HG03469 (cell line): ENCODE data around the gene PRM1.
"Not testable (repeated sequence)": the region's sequence is repeated elsewhere in the genome, so short reads cannot be mapped to it uniquely, and the experiment has no call there.

Source experiments
- ATAC-seq: cut with Tn5 transposase; IDR thresholded peaks from one replicate; pipeline ENCODE4 v1.9.1; 2021; ENCODE audit warnings: mild to moderate bottlenecking, moderate library complexity, moderate number of reproducible peaks; ENCODE audit not compliant: unreplicated experiment

PRM1 gene

DNA sequence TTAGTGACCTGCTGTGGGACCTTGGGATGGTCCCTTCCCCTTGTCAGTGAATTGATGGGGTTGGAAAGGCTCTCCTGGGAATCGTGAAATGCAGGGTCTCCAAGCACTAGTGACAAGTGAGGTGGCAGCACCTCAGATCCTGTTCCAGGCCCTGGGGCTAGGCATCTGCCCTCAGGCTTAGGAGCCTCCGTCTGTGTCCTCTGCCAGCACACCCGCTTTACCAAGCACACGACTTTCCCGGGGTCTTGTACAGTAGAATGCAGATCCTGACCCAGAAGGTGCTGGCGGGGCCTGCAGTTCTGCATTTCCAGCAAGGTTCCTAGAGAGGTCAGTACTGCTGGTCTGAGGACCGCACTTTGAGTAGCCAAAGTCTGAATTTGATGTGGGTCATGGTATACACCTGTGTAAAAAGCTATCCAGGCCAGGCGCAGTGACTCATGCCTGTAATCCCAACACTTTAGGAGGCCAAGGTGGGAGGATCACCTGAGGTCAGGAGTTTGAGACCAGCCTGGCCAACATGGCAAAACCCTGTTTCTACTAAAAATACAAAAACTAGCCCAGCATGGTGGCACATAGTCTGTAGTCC is 33.3 kb upstream of the PRM1 start:
- no peak for ATAC-seq

DNA sequence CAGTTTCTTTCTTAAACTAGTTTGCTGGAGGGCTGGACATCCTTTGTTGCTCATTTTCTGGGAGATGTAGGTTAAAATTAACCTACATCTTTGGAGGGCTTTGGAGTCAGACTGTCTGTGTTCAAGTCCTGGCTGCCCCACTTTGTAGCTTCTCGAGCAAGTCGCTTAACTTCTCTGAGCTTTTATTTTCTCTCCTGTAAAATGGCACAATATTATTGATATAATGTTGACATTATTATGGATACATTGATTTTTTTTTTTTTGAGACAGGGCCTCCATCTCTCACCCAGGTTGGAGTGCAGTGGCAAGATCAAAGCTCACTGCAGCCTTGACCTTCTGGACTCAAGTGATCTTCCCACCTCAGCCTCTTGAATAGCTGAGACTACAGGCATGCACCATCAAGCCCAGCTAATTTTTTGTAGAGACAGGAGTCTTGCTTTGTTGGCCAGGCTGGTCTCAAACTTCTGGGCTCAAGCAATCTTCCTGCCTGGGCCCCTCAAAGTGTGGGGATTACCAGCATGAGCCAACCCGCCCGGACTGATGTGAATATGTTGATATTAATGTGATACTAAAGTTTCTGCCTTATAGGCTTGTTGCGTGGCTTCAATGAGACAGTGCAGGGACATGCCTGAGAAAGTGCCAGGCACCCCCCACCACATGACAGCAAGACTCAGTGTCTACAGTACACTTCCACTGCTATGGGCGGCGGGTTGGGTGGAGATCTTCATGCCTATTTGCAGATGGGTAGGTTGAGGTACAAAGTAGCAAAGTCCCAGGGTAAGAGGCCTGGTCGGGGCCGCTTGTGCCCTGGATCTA is 32.6 kb upstream of the PRM1 start:
- no peak for ATAC-seq

DNA sequence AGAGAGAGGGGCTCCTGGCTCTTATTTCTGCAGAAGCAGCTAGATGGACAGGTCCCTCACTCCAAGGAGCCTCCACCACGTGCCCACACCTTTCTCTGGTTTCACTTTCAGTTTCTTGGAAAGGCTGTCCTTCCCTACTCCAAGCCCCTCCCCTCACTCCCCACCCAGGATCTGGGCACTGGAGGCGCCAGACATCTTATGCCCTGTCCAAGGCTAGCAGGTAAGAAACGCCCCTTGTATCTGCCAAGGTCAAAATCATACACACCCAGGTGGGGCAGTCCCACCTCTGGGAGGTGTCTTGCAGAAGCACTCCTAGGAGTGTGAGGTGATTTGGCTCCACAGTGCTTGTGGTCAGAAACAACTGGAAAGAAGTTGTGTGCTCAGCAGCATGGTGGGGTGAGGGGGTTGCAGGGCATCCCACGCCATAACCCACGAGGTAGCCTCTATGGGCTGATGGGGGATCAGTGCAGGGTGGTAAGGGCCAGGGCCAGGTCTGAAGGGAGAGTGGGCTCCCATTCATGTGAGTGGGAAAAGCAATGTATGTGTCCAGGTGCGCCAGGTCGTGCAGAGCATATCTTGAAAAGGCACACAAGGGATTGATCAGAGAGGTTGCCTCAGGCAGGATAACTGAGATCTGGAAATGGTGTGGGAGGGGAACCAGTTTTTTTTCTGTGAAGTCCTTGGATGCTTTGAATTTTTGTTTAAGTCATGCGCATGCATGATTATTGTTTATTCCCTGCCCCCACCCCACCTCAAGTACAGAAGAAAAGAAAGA is 31.8 kb upstream of the PRM1 start:
- no peak for ATAC-seq

- peak; percentile 25 for ATAC-seq
Observed at GRCh38 chr16:11310997-11311561, 29.9 kb upstream of the PRM1 start.

DNA sequence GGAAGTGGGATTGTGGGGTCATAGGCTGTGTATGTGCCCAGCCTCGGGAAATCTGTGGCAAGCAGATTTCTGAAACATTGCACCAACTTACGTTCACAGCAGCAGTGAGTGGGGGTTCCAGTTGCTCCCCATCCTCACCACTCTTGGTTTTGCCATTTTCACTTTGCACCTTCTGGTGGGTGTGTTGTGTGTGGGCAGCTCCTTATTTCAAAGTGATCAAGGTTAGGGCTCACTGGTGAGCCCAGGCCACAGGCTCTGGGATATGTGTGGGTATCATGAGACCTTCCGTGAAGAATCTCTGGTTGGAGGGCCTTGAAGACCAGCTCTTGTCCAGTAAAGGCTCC is 29.5 kb upstream of the PRM1 start:
- ATAC-seq: no peak

GRCh38 chr16:11309895-11310633 is 28.9 kb upstream of the PRM1 start:
- ATAC-seq: no peak

DNA sequence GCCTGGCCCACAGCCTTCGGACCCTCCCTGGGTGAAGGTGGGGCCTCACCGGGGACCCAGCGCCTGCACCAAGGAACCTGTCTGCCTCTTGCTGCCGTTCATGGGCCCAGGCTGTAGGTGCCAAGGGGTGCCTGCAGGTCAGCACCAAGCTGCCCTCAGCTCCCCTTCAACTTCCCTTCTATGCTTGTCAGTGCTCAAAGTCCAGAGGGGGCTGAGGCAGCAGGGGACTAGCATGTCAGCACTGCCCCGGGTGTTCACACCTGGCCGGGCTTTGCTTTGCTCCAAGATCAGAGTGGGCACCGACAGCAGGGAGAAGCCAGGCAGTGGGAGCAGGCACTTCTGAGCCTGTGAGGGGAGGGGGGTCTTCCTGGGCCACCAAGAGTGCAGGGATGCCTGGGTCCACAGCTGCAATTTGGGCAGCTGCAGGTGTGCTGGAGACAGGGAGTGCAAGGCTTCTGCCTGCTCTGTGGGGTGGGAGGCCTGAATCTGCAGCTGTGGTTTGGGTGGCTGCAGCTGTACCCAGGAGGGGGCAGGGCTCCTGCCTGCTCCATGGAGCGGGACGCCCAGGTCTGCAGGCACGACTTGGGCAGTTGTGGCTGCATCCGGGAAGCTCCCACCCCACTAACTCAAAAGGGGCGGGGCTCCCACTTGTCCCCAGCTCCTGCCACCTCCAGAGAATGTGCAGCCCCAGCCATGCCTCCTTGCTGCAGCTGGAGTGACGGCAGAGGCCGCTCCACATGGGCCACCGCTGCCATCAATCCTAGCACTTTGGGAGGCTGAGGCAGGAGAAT is 27.6 kb upstream of the PRM1 start:
- ATAC-seq: no peak

DNA sequence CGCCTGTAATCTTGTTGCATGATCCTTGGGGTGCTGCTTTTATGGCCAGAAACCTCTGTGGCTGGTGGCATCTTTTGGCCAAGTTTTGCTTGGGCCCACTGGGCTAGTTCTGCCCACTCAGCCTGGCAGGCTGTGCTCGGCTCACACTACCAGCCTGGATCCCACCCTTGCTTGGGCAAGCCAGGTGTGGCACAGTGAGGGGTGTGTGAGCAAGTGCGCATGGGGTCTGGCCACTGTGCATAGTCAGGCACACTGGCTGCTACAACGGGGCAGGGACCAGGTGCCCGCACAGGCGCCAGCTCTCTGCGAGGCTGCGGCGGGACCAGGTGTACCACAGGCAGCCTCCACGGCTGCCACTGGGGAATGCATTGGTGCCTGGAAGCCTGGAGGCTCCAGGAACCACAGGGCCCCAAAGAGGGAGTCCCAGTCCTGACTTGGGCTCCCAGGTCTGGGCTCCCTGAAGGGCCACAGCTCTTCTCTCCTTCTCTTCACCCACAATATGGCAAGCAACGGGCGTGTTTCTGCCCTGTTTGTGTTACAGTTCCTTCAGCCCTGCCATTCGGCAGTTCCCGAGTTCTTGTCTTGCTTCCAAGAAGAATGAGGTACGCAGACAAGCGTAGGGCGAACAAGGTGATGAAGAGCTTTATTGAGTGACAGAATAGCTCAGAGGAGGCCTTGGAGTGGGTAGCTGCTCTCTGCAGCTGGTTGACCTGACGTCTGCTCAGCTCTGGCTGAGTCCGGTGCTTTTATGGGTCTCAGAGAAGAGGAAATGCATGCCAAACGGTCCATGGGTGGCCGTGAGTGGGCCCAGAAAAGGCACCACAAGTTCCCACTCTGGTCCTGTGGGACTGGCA is 26.7 kb upstream of the PRM1 start:
- ATAC-seq: no peak

DNA sequence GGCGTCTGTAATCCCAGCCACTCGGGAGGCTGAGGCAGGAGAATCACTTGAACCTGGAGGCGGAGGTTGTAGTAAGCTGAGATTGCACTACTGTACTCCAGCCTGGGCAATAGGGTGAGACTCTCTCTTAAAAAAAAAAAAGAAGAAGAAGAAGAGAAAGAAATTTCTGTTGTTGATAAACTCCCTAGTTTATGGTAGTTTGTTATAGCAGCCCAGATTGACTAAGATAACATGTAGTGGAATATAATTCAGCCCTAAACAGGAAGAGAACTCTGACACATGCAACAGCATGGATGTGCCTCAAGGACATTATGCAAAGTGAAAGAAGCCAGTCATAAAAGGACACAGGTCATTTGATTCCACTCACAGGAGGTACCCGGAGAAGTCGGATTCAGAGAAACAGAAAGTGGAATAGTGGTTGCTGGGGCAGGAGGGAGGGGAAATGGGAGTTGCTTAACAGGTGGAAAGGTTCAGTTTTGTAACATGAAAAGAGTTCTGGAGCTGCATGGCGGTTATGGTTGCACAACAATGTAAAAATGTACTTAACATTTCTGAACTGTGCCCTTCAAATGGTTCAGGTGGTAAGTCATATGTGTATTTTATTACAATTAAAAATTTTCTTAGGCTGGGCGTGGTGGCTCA is 26.0 kb upstream of the PRM1 start:
- no peak for ATAC-seq

- ATAC-seq: no peak
Observed at GRCh38 chr16:11306381-11306780, 25.3 kb upstream of the PRM1 start.

GRCh38 chr16:11303405-11304138 is 22.4 kb upstream of the PRM1 start:
- ATAC-seq: no peak

DNA sequence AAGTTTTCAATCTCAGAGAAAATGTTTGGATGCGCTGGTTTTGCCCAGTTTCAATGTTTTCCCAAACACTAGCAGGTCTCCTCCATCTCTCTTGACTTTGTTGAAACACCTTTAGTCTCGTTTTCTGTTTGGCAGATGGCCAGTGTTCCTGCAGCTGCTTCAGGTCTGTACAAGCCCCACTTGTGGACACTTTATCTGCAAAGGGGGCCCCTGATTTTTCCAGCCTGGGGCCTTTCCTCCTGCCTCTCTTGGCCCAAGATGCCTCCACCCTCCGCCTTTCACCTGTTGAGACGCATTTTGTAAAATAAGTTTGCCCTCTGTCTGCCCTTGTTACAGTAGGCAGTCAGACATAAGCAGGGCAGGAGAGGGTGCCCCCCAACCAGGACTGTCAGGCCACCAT is 21.8 kb upstream of the PRM1 start:
- ATAC-seq: no peak

- ATAC-seq: no peak
Observed at GRCh38 chr16:11301645-11302501, 20.7 kb upstream of the PRM1 start.

DNA sequence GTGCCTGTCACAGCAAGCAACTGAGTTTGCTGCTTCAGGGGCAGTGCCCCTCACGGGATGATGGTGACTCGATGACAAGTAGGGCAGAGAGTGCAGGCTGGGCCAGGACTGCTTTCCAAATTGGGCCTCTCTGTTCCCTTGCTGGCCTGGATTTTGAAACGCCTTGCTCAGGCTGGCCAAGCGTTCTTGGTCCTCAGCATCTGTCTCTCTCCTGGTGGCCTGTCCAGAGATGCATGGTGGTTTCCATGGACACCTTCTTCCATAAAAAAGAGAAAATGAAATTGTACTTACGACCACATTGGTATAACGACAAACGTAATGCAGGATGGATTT is 19.4 kb upstream of the PRM1 start:
- no peak for ATAC-seq

DNA sequence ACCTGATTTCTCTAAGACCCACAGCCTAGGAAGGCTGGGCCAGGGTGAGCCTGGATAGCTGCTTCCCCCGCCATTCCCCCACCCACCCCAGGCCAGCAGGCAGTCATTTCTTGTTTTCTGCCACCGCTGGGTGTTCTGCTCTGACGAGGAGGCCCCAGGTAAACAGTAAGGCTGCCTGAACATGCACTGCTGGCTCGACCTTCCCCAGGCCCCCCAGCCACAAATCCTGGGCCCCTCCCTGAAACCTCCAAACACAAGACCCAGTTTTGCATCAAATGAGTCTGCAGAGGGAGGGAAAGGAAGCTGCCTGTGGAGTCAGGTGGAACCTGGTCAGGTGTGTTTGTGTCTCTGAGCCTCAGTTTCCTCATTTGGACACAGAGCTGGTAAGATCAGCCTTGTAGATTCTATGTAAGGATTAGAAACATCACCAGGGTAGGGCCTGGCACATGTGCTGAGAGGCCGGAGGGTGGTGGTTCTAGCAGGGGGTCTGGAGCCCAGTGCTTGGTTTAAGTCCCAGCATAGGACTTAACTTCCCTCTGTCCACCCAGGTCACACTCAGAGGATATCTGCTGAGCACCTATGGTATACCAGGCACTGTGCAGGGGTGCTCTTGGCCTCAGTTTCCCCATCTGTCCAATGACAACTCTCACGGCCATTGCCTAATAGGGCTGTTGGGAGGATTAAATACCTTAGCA is 18.9 kb upstream of the PRM1 start:
- ATAC-seq: no peak

GRCh38 chr16:11298950-11299547 is 17.9 kb upstream of the PRM1 start:
- ATAC-seq: not testable (repeated sequence)
